ENCODE data around the gene NELL2.
"Not testable (repeated sequence)": the region's sequence is repeated elsewhere in the genome, so short reads cannot be mapped to it uniquely, and the experiment has no call there.

NELL2 gene

DNA sequence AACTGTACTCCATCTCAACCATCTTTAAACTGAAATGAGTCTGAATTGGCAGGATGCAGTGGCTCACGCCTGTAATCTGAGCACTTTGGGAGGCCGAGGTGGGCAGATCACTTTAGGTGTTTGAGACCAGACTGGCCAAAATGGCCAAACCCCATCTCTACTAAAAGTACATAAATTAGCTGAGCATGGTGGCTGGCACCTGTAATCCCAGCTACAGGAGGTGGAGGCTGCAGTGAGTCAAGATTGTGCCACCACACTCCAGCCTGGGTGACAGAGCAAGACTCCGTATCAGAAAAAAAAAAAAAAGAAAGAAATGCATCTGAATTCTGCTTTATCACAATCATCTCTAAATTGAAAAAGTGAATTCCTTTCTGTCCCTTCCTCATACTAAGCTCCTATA is 110.3 kb downstream of the NELL2 start:
- POLR2A ChIA-PET, result no interaction called here
- DNase-seq (ENCODE audit: extremely low spot score), result no peak
- CTCF ChIA-PET, result no interaction called here
- TF ChIP-seq PKNOX1 (IDR thresholded peaks at IDR 0.05) (no peak), SUZ12 (IDR thresholded peaks at IDR 0.05) (no peak), TARDBP (IDR thresholded peaks at IDR 0.05) (no peak), L3MBTL2 (conservative IDR thresholded peaks at IDR 0.05) (no peak), BHLHE40 (IDR thresholded peaks at IDR 0.05; ENCODE audit: borderline replicate concordance) (no peak)

GRCh38 chr12:44763021-44763420 is 113.1 kb downstream of the NELL2 start:
- TF ChIP-seq PKNOX1 (IDR thresholded peaks at IDR 0.05), result no peak
- no peak for TF ChIP-seq CTBP1 (IDR thresholded peaks at IDR 0.05; ENCODE audit: borderline replicate concordance)
- no peak for TF ChIP-seq FOXK2 (IDR thresholded peaks at IDR 0.05)
- no peak for DNase-seq (ENCODE audit: extremely low spot score)
- POLR2A ChIA-PET, result no interaction called here
- CTCF ChIA-PET, result no interaction called here

DNA sequence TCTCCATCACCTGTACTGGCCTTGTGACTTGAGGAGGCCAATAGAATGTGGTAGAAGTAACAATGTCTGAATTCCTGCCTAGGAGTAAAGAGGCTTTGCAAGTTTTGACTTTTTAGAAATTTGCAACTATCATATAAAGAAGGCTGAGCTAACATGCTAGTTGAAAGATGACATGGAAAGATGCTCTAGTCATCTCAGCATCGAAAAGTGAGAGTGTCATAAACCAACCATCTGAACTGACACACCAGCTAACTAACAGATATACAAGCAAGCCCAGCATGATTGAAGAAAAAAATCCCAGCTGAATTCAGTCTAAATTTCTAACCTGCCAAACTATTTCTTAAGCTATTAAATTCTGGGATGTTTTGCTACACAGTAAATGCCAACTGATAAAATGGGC is 116.8 kb downstream of the NELL2 start:
- ChIA-PET POLR2A (no interaction called here), CTCF (no interaction called here)
- DNase-seq (ENCODE audit: extremely low spot score), result no peak
- no peak for TF ChIP-seq NFRKB (IDR thresholded peaks at IDR 0.05)
- TF ChIP-seq ARNT (IDR thresholded peaks at IDR 0.05), result no peak
- no peak for TF ChIP-seq SP1 (IDR thresholded peaks at IDR 0.05)
- TF ChIP-seq ZNF384 (IDR thresholded peaks at IDR 0.05), result no peak
- TF ChIP-seq PKNOX1 (IDR thresholded peaks at IDR 0.05), result no peak
- TF ChIP-seq BHLHE40 (IDR thresholded peaks at IDR 0.05; ENCODE audit: borderline replicate concordance), result no peak
- TF ChIP-seq ELF4 (IDR thresholded peaks at IDR 0.05), result no peak
- no peak for TF ChIP-seq TARDBP (IDR thresholded peaks at IDR 0.05)
- TF ChIP-seq FOXM1 (IDR thresholded peaks at IDR 0.05; ENCODE audit: borderline replicate concordance), result no peak
- TF ChIP-seq FOXA1 (IDR thresholded peaks at IDR 0.05), result no peak
- TF ChIP-seq FOXK2 (IDR thresholded peaks at IDR 0.05), result no peak
- no peak for TF ChIP-seq CTBP1 (IDR thresholded peaks at IDR 0.05; ENCODE audit: borderline replicate concordance)
- TF ChIP-seq LEF1 (IDR thresholded peaks at IDR 0.05; ENCODE audit: borderline replicate concordance), result no peak
- TF ChIP-seq SUZ12 (IDR thresholded peaks at IDR 0.05), result no peak

DNA sequence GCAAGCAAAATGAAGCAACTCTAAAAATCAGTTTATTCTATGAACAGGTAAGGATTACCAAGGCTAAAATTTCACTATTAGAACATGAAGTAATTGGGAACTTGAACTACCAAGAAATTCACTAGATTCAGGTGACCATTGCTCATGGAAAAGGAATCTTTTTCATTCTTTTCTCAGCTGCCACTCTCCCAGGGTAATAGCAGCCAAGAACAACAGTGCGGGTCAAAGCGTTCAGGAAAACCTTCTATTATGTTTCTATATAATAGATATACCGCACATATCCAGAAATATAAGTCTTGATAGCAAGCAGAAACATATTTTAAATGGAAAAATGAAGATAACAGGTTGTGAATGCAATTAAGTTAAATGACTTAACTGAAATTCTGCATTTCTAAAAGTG is 125.6 kb downstream of the NELL2 start:
- CTCF ChIA-PET, result no interaction called here

DNA sequence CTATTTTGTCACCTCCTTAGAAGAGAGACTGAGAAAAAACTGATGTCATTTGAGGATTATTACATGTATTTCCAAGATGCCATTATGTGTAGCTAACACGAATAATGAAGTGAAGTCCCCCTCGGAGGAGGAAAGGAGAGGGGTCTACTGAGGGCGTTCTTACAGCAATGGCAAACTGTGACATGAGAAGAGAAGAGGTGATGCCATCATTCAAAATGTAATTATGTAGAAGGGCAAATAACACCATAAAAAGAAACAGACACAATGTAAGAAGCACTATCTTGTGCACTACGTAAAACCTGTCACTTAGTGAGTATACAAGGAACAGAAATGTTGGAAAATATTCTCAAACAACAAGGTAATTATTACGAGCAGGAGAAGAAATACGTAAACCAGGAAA is 126.5 kb downstream of the NELL2 start:
- no peak for TF ChIP-seq NFRKB (IDR thresholded peaks at IDR 0.05)
- DNase-seq (ENCODE audit: extremely low spot score), result no peak
- ChIA-PET CTCF (no interaction called here), POLR2A (no interaction called here)

More for the DNA sequence above, 125.6 kb downstream of the NELL2 start:
- no peak for DNase-seq (ENCODE audit: extremely low spot score)
- TF ChIP-seq PKNOX1 (IDR thresholded peaks at IDR 0.05), result no peak
- TF ChIP-seq ARNT (IDR thresholded peaks at IDR 0.05), result no peak
- TF ChIP-seq FOXK2 (IDR thresholded peaks at IDR 0.05), result no peak
- POLR2A ChIA-PET, result no interaction called here

DNA sequence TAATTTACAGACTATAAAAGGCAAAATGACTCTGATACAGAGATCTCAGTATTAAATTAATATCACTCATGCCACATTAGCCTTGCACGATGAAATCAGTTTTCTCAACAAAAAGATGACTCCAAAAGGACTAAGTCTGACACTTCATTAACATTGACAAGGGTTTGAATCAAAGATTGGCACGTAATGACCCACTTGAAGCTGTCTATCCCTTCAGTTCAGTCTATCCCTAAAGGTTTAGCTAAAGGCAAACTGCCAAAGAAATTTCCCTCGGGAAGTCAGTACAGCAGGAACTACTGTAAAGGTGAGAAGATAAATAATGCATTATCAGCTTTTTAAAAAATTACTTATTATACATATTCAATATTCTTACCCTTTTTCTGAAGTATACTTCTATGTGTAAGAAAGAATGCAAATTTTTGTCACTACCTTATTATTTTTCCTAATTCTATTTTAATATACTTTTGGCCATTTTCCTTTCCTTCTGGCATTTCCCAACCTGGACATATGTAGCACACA is 127.1 kb downstream of the NELL2 start:
- POLR2A ChIA-PET, result no interaction called here
- no peak for DNase-seq (ENCODE audit: extremely low spot score)
- TF ChIP-seq FOXA1 (IDR thresholded peaks at IDR 0.05) (no peak), SUZ12 (IDR thresholded peaks at IDR 0.05) (no peak), CTBP1 (IDR thresholded peaks at IDR 0.05; ENCODE audit: borderline replicate concordance) (no peak), HDGF (IDR thresholded peaks at IDR 0.05; ENCODE audit: borderline replicate concordance) (no peak), FOXM1 (IDR thresholded peaks at IDR 0.05; ENCODE audit: borderline replicate concordance) (no peak), BHLHE40 (IDR thresholded peaks at IDR 0.05; ENCODE audit: borderline replicate concordance) (no peak), ZNF384 (IDR thresholded peaks at IDR 0.05) (no peak), L3MBTL2 (conservative IDR thresholded peaks at IDR 0.05) (no peak), ELF4 (IDR thresholded peaks at IDR 0.05) (no peak), SP1 (IDR thresholded peaks at IDR 0.05) (no peak), ARNT (IDR thresholded peaks at IDR 0.05) (no peak), PKNOX1 (IDR thresholded peaks at IDR 0.05) (no peak), NFRKB (IDR thresholded peaks at IDR 0.05) (no peak), LEF1 (IDR thresholded peaks at IDR 0.05; ENCODE audit: borderline replicate concordance) (no peak), TARDBP (IDR thresholded peaks at IDR 0.05) (no peak), FOXK2 (IDR thresholded peaks at IDR 0.05) (no peak)
- CTCF ChIA-PET, result no interaction called here

- POLR2A ChIA-PET; DNase-seq (ENCODE audit: extremely low spot score): not testable (repeated sequence)
Observed at GRCh38 chr12:44741292-44741980, 134.7 kb downstream of the NELL2 start.

More at GRCh38 chr12:44741292-44741980, 134.7 kb downstream of the NELL2 start:
- CTCF ChIA-PET, result not testable (repeated sequence)

Measured in HEK293T (cell line).